PC-3 (cell line): Measurements from ENCODE around the gene GSC2. TPM values are rescaled to one million over a fixed set of nuclear protein-coding genes. Genes with fewer than 3 reads are reported as not detected.

Experiments used
- ATAC-seq: fragments of 200-7000 bp; cut with Tn5 transposase; 2 replicates; pipeline ENCODE4 v1.9.1; 2020; ENCODE audit warnings: mild to moderate bottlenecking, moderate library complexity
- BruUV-seq: library from RNA; stranded (reverse); fragments of 400-500 nt; replicated peaks from 2 replicates; lab custom pipeline; 2021; lab: Mats Ljungman, UMichigan
- CTCF ChIA-PET: fragments of 300-600 bp; sonication (Branson Sonifier 250); formaldehyde crosslinking; loops from one replicate; lab custom pipeline; 2022; ENCODE audit warnings: antibody characterized with exemption; lab: Charles Lee
- POLR2A ChIA-PET: fragments of 300-600 bp; sonication (Branson Sonifier 250); formaldehyde crosslinking; loops from one replicate; lab custom pipeline; 2022; ENCODE audit warnings: antibody characterized with exemption; ENCODE audit not compliant: unreplicated experiment; lab: Charles Lee
- DNase-seq: peaks from one replicate; pipeline ENCODE4 v3.0.0-alpha.2; 2015
- H2AFZ ChIP-seq: fragments of 300-600 bp; sonication (generic); 2 replicates; pipeline ENCODE4 v1.6.0; 2016; ENCODE audit warnings: antibody characterized with exemption, low read length
- H3F3A ChIP-seq: fragments of 300-600 bp; sonication (generic); one replicate; pipeline ENCODE4 v1.6.0; 2017; ENCODE audit warnings: antibody characterized with exemption, low read length, control low read depth, mild to moderate bottlenecking; ENCODE audit not compliant: unreplicated experiment
- H3K27ac ChIP-seq: fragments of 300-600 bp; sonication (generic); 2 replicates; pipeline ENCODE4 v1.5.1; 2016; ENCODE audit warnings: mild to moderate bottlenecking, low read length
- H3K27me3 ChIP-seq: fragments of 300-600 bp; sonication (generic); 2 replicates; pipeline ENCODE4 v1.6.1; 2016; ENCODE audit warnings: low read length, mixed read lengths
- H3K36me3 ChIP-seq: fragments of 300-600 bp; sonication (generic); 2 replicates; pipeline ENCODE4 v1.6.1; 2016; ENCODE audit warnings: low read depth, mixed run types, low read length, mixed read lengths
- H3K4me1 ChIP-seq: fragments of 300-600 bp; sonication (generic); 2 replicates; pipeline ENCODE4 v1.5.1; 2016; ENCODE audit warnings: low read length; ENCODE audit not compliant: insufficient read depth
- H3K4me2 ChIP-seq: fragments of 300-600 bp; sonication (generic); 2 replicates; pipeline ENCODE4 v1.6.0; 2016; ENCODE audit warnings: low read length
- H3K4me3 ChIP-seq: fragments of 300-600 bp; sonication (generic); 2 replicates; pipeline ENCODE4 v1.5.1; 2016; ENCODE audit warnings: mild to moderate bottlenecking, low read length, mixed read lengths
- H3K79me2 ChIP-seq: fragments of 300-600 bp; sonication (generic); 2 replicates; pipeline ENCODE4 v1.6.1; 2017; ENCODE audit warnings: low read length, mixed read lengths
- H3K9ac ChIP-seq: fragments of 300-600 bp; sonication (generic); 2 replicates; pipeline ENCODE4 v1.6.0; 2016; ENCODE audit warnings: mild to moderate bottlenecking, low read length
- H3K9me2 ChIP-seq: fragments of 300-600 bp; sonication (generic); replicated peaks from 2 replicates; pipeline ENCODE4 v1.6.1; 2016; ENCODE audit warnings: mixed run types, low read length, mixed read lengths
- H3K9me3 ChIP-seq: fragments of 300-600 bp; sonication (generic); 2 replicates; pipeline ENCODE4 v1.6.1; 2016; ENCODE audit warnings: low read length, mixed read lengths
- H4K20me1 ChIP-seq: fragments of 300-600 bp; sonication (generic); 2 replicates; pipeline ENCODE4 v1.6.1; 2016; ENCODE audit warnings: low read length, mixed read lengths
- EZH2 ChIP-seq: fragments of 300-600 bp; sonication (generic); IDR thresholded peaks from one replicate; pipeline ENCODE4 v1.6.1; 2017; ENCODE audit warnings: antibody characterized with exemption, mild to moderate bottlenecking, low read length; ENCODE audit not compliant: unreplicated experiment
- EZH2phosphoT487 ChIP-seq: fragments of 300-600 bp; sonication (generic); IDR thresholded peaks from 2 replicates; pipeline ENCODE4 v1.6.1; 2018; ENCODE audit warnings: mild to moderate bottlenecking, antibody characterized with exemption, low read length, borderline replicate concordance
- intact Hi-C: fragments of 100-400 bp; cut with micrococcal nuclease; formaldehyde crosslinking; loops from 2 replicates; pipeline ENCODE4 v1.9.0; 2023
- total RNA-seq: library from RNA; depleted of rRNA; stranded (reverse); fragments of >200 nt; gene quantifications from 2 replicates; pipeline ENCODE4 v1.2.3, GENCODE V29; 2014
- TF ChIP-seq, protein P1 (sequence below): fragments of 300-600 bp; sonication (generic); conservative IDR thresholded peaks from 2 replicates; pipeline ENCODE4 v1.5.1; 2017; ENCODE audit warnings: antibody characterized with exemption, low read depth, mild to moderate bottlenecking, low read length

GSC2 gene
- total RNA-seq, 1 experiment from 2014 or later: not detected

DNA sequence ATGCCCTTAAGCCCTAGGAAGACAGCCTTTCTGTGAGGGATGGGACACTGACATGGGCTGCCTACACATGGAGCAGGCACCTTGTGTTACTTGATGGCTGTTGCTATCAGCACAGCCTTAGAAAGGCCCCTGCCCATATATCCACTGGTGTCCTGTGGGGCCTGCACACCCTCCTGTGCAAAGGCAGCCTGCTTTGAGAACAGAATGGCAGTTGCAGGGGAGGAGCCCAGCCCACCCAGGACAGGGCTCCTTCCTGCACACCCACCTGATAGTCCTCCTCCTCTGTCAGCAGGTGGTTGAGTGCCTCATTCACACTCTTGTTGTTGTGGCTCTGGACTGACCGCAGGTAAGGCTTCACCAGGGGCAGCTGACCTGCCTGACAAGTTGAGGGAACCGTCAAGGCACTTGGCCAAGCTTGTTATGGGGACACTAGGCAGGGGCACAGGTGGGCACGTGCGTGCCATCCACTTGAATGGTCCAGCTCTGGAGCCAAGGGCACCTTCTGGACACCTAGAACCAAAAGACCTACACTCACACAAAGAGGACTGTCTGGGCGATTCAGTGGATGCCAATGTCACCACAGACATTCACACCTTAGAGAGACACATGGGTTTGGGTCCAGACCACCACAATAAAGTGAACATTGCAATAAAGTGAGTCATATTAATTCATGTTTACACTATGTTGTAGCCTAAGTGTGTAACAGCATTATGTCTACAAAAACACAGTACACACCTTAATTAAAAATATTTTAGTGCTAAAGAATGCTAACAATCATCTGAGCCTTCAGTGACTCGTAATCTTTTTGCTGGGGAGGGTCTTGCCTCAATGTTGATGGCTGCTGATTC, 37.8 kb upstream of the GSC2 start:
- no TSS peak for BruUV-seq
- H3K9me3 ChIP-seq: no peaks in the 10 kb centered on the region
- no peak overlapping the region for H3K4me3 ChIP-seq
- no peak overlapping the region for H3K27ac ChIP-seq
- H2AFZ ChIP-seq: no peak overlapping the region
- ChIA-PET CTCF (no interaction called here), POLR2A (no interaction called here)
- H3K9ac ChIP-seq: no peak overlapping the region
- no peaks in the 10 kb centered on the region for H4K20me1 ChIP-seq
- no peak for TF ChIP-seq EZH2
- H3K27me3 ChIP-seq: no peaks in the 10 kb centered on the region
- ATAC-seq (peak; percentile 60), DNase-seq (peak; percentile 20)
- H3F3A ChIP-seq: no peaks in the 10 kb centered on the region
- intact Hi-C loops: no loop called here
- no peaks in the 10 kb centered on the region for H3K79me2 ChIP-seq
- H3K36me3 ChIP-seq: no peaks in the 10 kb centered on the region
- peaks cover 5% of the 10 kb centered on the region; the same call in 1 of the 2 replicates for H3K4me1 ChIP-seq
- no peaks in the 10 kb centered on the region for H3K9me2 ChIP-seq
- no peak overlapping the region for H3K4me2 ChIP-seq

DNA sequence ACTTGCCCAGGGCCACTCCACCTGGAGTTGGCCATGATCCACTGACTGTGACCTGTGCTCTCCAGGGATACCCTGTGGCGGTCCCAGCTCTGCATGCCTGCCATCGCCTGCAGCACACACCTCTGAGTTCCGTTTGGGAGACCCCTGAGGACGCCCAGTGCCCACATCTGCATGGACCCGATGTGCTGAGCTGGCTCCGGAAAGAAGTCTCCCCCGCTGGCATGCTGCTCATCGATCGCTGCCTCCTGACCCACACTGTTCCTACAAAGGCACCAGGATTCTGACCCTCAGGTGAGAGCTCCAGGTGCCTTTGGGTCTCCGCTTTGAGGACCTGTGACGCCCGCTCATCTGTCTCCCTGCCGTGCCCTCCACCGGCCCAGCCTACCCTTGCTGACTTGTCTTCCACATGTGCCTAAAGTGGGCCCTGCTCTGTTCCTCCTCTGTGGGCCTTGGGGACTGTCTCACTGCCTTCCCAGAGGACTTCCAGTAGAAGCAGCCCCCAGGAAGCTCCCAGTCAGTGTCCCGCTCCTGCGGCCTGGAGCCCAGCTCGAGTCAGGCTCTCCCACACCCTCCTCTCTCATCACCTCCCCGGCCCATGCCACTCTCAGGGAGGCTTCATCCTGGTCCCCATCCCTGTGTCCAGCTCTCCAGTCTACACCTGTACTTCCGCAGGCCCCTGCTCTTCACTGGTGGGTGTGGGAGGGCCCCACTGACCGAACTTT, 34.3 kb upstream of the GSC2 start:
- no TSS peak for BruUV-seq
- no peak overlapping the region for H3K9ac ChIP-seq

DNA sequence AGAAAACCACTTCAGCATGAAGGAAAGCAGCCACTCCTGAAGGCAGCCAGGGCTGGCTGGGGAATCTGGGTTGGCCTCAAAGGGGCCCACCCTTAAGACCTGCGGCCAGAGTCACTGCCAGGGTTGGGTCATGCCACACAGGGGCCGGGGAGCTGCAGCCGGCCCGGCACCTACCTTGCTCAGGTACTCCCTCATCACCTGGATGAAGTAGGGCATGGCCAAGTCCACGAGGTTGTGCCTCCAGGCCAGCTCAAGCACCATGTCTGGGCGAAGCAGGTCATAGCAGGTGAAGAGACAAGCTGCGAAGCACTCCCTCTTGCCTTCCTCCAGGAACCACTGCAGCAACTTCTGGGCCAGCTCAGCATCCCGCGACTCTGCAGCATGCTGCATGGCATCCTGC, 33.1 kb upstream of the GSC2 start:
- Histone ChIP-seq H3K4me1 (peaks cover 2% of the 10 kb centered on the region; the same call in 1 of the 2 replicates), H3K36me3 (no peaks in the 10 kb centered on the region), H3K4me2 (no peak overlapping the region), H4K20me1 (no peaks in the 10 kb centered on the region), H3K9ac (no peak overlapping the region), H3K4me3 (no peak overlapping the region), H3F3A (no peaks in the 10 kb centered on the region), H3K79me2 (peaks cover 1% of the 10 kb centered on the region; the same call in 1 of the 2 replicates), H3K9me2 (no peaks in the 10 kb centered on the region), H3K27ac (no peak overlapping the region), H2AFZ (no peak overlapping the region), H3K9me3 (no peaks in the 10 kb centered on the region), H3K27me3 (no peaks in the 10 kb centered on the region)
- ChIA-PET CTCF (no interaction called here), POLR2A (no interaction called here)
- no peak for DNase-seq
- no peak for ATAC-seq
- BruUV-seq: no TSS peak
- TF ChIP-seq, protein P1, sequence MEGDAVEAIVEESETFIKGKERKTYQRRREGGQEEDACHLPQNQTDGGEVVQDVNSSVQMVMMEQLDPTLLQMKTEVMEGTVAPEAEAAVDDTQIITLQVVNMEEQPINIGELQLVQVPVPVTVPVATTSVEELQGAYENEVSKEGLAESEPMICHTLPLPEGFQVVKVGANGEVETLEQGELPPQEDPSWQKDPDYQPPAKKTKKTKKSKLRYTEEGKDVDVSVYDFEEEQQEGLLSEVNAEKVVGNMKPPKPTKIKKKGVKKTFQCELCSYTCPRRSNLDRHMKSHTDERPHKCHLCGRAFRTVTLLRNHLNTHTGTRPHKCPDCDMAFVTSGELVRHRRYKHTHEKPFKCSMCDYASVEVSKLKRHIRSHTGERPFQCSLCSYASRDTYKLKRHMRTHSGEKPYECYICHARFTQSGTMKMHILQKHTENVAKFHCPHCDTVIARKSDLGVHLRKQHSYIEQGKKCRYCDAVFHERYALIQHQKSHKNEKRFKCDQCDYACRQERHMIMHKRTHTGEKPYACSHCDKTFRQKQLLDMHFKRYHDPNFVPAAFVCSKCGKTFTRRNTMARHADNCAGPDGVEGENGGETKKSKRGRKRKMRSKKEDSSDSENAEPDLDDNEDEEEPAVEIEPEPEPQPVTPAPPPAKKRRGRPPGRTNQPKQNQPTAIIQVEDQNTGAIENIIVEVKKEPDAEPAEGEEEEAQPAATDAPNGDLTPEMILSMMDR: no peak
- TF ChIP-seq EZH2phosphoT487 (no peak), EZH2 (no peak)
- intact Hi-C loops: no loop called here

More for the DNA sequence above, 34.3 kb upstream of the GSC2 start:
- intact Hi-C loops: no loop called here
- CTCF ChIA-PET: interaction anchor here (0.7 kb wide), 1 partner anchor 222 kb away, joined by 5 read pairs; no protein-coding TSS in a partner anchor
- Histone ChIP-seq H3K4me2 (no peak overlapping the region), H3F3A (no peaks in the 10 kb centered on the region), H3K4me1 (peaks cover 5% of the 10 kb centered on the region; the same call in 1 of the 2 replicates), H2AFZ (no peak overlapping the region), H3K36me3 (no peaks in the 10 kb centered on the region), H3K27ac (no peak overlapping the region), H3K27me3 (no peaks in the 10 kb centered on the region), H3K4me3 (no peak overlapping the region), H3K9me3 (no peaks in the 10 kb centered on the region), H4K20me1 (no peaks in the 10 kb centered on the region), H3K9me2 (no peaks in the 10 kb centered on the region), H3K79me2 (no peaks in the 10 kb centered on the region)
- DNase-seq: no peak
- POLR2A ChIA-PET: no interaction called here
- ATAC-seq: no peak
- TF ChIP-seq EZH2phosphoT487: no peak
- TF ChIP-seq, protein P1: no peak
- no peak for TF ChIP-seq EZH2
